ENCODE data around the gene ZIC1.

Gene ZIC1

GRCh38 chr3:147408188-147409100 lies 721 bp upstream of the ZIC1 start:
- peak in 3 of 58 donors; percentile 35 to 60 (median 50) for DNase-seq

GRCh38 chr3:147410116-147410525 lies 956 bp downstream of the ZIC1 start:
- DNase-seq, result peak in 1 of 58 donors; percentile 42

GRCh38 chr3:147410526-147411237 lies 1.5 kb downstream of the ZIC1 start:
- no peak for DNase-seq

- DNase-seq, result peak in 6 of 58 donors; percentile 11 to 47 (median 24)
Measured at GRCh38 chr3:147411238-147411814, 2.2 kb downstream of the ZIC1 start.

- DNase-seq, result no peak
Measured at GRCh38 chr3:147411815-147412241, 2.7 kb downstream of the ZIC1 start.

- no peak for DNase-seq
Measured at GRCh38 chr3:147412261-147412916, 3.2 kb downstream of the ZIC1 start.

GRCh38 chr3:147412917-147413685 lies 3.9 kb downstream of the ZIC1 start:
- DNase-seq, result no peak

- no peak for DNase-seq
Measured at GRCh38 chr3:147413686-147414389, 4.7 kb downstream of the ZIC1 start.

GRCh38 chr3:147414390-147415138 lies 5.4 kb downstream of the ZIC1 start:
- DNase-seq, result no peak

- no peak for DNase-seq
Measured at GRCh38 chr3:147415286-147415685, 6.1 kb downstream of the ZIC1 start.

- DNase-seq, result no peak
Measured at GRCh38 chr3:147415874-147416273, 6.7 kb downstream of the ZIC1 start.

GRCh38 chr3:147416931-147417330 lies 7.8 kb downstream of the ZIC1 start:
- DNase-seq, result no peak

GRCh38 chr3:147417551-147418295 lies 8.6 kb downstream of the ZIC1 start:
- DNase-seq, result no peak

GRCh38 chr3:147418371-147418781 lies 9.2 kb downstream of the ZIC1 start:
- no peak for DNase-seq

- DNase-seq, result peak in 57 of 58 donors; percentile 23 to 99 (median 84)
Measured at GRCh38 chr3:147418808-147419701, 9.9 kb downstream of the ZIC1 start.

- no peak for DNase-seq
Measured at GRCh38 chr3:147419781-147420224, 10.6 kb downstream of the ZIC1 start.
